Hematopoietic multipotent progenitor cell treated with erythropoietin and hydrocortisone succinate and interleukin-3 and kit ligand, for 6 days (in vitro differentiated cells): Measurements from ENCODE around the gene TMEM116.
"Not testable (repeated sequence)": the region's sequence is repeated elsewhere in the genome, so short reads cannot be mapped to it uniquely, and the experiment has no call there.

ENCODE experiments used
- DNase-seq: peaks from one replicate; pipeline ENCODE4 v3.0.0-alpha.2; 2015

The TMEM116 gene

DNA sequence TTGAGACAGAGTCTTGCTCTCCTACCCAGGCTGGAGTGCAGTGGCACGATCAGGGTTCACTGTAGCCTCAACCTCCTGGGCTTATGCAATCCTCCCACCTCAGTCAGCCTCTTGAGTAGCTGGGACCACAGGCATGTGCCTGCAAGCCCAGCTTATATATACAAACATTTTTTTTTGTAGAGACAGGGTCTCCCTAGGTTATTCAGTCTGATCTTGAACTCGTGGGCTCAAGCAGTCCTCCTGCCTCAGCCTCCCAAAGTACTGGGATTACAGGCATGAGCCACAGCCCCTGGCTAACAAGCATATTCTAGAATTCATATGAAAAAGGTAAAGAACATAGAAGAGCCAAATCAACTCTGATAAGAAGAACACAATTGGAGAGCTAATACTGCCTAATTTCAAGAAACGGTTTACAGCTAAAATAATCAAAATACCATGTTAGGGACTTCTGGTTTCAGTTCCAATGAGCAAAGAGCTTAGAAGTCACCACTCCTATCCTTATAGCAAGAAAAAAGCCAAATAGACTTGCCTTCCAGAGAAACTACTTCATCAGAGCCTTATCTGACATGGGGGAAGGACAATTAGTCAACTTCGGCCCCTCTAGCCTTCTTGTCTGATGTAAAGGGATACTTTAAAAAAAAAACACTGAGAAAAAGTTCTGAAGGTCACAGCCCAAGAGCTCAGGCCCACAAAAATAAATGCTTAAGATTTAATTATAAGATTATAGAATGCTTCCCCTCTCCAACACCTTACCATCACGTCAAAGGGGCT is 37.6 kb downstream of the TMEM116 start:
- DNase-seq, result no peak

DNA sequence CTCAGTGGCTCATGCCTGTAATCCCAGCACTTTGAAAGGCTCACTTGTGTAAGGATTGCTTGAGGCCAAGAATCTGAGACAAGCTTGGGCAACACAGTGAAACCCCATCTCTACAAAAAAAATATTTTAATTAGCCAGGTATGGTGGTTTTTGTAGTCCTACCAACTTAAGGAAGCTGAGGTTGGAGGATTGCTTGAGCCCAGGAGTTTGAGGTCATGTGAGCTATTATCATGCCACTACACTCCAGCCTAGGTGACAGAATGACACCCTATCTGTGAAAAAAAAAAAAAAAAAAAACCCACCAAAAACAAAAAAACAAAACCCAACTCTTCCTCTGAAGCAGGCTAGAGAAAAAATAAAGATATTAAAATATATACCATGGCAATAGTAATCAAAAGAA is 41.2 kb downstream of the TMEM116 start:
- peak; percentile 42 for DNase-seq

- DNase-seq, result no peak
These were observed 48.0 kb downstream of the TMEM116 start for GRCh38 chr12:111964935-111965334.

DNA sequence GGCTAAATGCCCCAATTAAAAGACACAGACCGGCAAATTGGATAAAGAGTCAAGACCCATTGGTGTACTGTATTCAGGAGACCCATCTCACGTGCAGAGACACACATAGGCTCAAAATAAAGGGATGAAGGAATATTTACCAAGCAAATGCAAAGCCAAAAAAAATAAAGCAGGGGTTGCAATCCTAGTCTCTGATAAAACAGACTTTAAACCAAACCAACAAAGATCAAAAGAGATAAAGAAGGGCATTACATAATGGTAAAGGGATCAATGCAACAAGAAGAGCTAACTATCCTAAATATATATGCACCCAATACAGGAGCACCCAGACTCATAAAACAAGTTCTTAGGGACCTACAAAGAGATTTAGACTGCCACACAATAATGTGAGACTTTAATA is 53.4 kb downstream of the TMEM116 start:
- not testable (repeated sequence) for DNase-seq

GRCh38 chr12:111957224-111957623 is 55.7 kb downstream of the TMEM116 start:
- DNase-seq, result not testable (repeated sequence)

DNA sequence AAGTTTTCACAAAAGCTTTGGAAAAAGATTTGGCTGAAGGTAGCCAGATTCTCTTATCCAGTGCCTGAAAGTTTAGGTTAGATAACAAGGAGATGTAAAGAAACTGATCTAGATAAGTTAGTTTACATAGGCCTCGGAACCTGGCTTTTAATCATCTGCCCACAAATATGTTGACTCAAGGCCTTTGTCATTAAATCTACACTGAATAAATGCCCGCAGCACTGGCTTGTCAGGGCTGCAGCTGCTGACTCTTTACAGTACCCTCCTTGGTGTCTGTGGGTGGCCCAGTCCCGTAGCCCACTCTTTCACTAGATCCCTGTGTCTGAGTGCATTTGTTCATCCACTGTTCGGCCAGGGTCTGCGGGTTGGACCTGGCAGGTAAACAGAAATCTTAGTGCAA is 58.0 kb downstream of the TMEM116 start:
- no peak for DNase-seq

DNA sequence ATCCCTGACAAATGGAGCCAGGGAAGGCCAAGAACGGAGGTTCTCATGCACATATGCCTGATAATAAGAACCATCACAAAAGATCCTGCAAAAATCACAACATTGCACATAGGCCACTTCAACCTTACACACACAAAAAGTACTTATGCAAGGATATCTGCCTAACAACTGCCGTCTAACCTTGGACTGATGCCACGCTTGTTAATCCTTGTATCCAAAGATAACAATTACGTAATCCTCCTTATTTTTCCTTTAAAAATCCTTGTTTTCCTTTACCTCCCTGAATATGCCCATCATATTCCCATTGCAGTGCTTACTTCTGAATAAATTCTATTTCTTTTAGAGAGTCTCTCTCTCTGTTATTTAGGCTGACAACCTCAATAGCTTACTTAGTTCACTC is 59.5 kb downstream of the TMEM116 start:
- no peak for DNase-seq

GRCh38 chr12:111952084-111952787 is 60.7 kb downstream of the TMEM116 start:
- DNase-seq, result peak; percentile 56

GRCh38 chr12:111950961-111951676 is 61.8 kb downstream of the TMEM116 start:
- peak; percentile 24 for DNase-seq

- no peak for DNase-seq
These were observed 69.0 kb downstream of the TMEM116 start for GRCh38 chr12:111943929-111944328.

GRCh38 chr12:111942557-111942956 is 70.4 kb downstream of the TMEM116 start:
- DNase-seq, result no peak

DNA sequence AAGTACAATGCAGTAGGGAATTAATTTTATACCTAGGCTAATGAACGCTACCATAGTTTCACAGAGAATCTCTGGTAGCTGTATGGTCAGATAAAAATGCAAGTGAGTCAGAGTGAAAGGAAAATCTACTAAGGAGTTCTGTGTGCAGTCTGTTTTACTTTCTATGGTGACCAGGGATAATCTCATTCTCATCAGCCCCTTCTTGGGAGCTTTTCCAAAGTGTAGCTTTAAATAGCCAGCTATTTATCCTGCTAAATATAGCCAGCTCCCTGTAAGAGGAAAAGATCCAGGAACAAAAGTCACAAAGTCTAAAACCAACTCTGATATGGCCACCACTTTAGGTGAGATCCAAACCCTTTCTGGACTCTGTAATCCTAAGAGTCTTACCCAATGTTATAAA is 75.5 kb downstream of the TMEM116 start:
- no peak for DNase-seq

DNA sequence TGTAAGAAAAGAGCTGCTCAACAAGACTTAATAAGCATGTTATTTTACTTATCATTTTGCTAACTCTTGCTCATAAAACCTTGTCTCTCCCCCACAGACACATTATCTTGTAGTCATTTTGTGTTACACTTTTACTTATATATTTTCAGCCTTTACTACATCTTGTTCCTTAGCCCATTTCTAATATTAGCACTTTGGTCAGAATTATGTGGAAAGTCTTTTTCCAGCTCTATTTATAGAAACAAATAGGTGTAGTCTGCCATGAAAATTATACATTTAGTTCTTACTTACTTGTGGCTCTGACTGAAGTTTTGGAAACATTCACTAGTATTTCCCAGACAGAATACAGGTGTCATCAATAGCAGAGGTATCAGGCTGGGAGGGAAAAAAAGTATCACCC is 76.1 kb downstream of the TMEM116 start:
- DNase-seq, result no peak

DNA sequence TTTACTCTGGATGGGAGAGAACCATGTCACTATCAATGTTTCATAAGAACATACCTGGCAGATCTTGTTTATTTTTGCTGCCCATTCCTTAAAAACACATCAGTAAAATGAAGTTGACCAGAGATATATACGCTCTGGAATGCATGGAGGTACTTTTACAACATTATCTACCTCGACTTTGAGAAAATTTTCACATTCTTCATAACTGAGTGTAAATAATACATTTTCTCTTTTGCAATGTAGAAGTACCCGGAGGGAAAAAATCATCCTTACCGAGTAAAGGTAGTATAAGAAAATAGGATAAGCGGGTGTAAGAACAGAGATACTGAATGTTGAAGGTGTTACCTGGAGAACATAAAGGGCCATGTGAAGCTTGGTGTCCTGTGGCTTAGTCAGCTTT is 80.7 kb downstream of the TMEM116 start:
- DNase-seq, result no peak

DNA sequence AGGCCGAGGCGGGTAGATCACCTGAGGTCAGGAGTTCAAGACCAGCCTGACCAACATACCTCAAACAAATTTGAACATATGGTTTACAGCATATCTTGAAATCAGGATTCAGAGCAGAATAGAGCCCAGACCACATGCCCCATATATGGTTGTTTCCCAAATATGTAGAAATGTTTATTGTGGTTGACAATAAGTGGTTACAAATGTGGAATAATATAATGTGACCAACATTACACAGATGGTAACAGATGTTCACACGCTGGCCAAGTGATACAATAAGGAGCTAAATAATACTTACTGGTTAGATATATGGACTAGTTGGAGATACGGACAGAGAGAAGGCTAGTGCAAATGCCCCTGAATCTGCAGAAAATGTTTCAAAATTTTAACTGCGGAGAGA is 85.6 kb downstream of the TMEM116 start:
- DNase-seq, result no peak

DNA sequence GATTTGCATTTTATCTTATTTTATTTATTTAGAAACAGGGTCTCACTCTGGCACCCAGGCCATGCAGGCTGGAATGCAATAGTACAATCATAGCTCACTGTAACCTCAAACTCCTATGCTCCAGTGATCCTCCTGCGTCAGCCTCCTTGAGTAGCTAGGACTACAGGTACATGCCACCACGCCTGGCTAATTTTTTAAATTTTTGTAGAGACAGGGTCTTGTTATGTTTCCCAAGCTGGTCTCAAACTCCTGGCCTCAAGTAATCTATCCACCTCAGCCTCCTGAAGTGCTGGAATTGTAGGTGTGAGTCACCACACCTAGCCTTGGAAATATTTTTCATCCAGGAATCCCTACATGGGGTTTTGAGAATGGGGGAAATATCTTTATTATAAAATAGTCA is 86.3 kb downstream of the TMEM116 start:
- no peak for DNase-seq

- no peak for DNase-seq
These were observed 87.8 kb downstream of the TMEM116 start for GRCh38 chr12:111925171-111925570.

DNA sequence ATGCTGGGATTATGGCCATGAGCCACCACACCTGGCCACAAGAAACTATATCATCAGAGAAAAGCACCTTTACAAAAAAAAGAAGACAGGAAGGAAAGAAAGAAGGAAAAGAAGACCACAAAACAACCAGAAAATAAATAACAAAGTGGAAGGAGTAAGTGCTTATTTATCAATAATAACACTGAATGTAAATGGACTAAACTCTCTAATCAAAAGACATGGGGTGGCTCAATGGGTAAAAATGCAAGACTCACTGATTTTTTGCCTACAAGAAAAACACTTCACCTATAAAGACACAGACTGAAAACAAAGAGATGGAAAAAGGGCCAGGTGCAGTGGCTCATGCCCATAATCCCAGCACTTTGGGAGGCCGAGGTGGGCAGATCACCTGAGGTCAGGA is 105.2 kb downstream of the TMEM116 start:
- DNase-seq, result no peak

GRCh38 chr12:111905502-111905901 is 107.5 kb downstream of the TMEM116 start:
- DNase-seq, result no peak

- DNase-seq, result peak; percentile 28
These were observed 108.5 kb downstream of the TMEM116 start for GRCh38 chr12:111904446-111904975.

DNA sequence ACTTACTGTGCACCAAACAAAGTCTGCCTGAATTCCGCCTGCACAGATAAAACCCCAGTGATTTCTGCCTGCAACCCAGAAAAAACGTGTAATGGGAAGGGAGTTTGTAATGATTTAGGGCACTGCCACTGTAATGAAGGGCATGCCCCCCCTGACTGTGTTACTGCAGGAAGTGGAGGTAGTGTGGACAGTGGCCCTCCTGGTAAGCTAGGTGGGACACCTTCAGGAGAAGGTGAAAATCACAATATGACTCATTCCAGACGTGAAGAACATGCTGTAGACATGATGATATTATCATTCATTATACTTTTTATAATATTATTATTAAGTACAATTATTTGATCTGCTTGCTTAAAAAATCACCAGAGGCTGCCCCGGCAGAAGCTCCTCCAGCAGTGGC is 111.8 kb downstream of the TMEM116 start:
- DNase-seq, result no peak

DNA sequence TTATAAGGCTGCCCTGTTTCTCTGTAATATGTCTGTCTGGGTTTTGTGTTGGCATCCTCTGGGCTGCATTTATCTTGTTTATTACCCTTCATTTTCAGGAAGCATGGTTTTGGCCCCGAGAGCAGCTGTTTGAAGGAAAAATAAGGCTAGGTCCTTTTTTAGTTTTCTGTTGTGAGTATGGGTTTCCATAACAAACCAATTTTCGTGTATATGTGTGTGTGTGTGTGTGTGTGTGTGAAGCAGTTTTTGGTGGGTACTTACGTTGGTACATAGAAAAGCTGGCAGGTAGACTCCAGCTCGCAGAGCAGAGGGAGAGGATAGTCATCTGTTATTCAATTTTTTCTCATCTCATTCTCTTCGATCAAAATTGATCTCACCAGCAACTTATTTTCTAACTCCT is 118.4 kb downstream of the TMEM116 start:
- no peak for DNase-seq

DNA sequence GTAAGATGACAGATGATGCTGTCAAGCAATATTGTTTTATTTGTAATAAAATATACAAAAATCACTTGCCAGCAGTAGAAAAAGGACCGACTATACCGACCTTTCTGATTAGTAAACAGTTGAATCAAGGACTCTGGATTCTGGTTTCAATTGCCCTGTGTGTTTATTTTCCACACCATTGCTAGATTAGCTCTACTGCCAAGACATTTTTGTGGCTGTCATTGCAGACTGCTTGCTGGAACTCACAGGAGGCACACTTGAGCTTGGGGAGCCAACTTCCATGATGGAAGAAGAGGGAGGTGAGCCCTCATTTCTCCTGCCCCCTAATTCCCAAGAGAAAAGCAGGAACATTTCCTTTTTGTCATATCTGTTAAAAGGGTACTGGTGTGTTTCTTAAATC is 119.7 kb downstream of the TMEM116 start:
- DNase-seq, result no peak
